ENCODE measurements around the gene ARID4A.
"Not testable (repeated sequence)": the region's sequence is repeated elsewhere in the genome, so short reads cannot be mapped to it uniquely, and the experiment has no call there.

The ARID4A gene, protein sequence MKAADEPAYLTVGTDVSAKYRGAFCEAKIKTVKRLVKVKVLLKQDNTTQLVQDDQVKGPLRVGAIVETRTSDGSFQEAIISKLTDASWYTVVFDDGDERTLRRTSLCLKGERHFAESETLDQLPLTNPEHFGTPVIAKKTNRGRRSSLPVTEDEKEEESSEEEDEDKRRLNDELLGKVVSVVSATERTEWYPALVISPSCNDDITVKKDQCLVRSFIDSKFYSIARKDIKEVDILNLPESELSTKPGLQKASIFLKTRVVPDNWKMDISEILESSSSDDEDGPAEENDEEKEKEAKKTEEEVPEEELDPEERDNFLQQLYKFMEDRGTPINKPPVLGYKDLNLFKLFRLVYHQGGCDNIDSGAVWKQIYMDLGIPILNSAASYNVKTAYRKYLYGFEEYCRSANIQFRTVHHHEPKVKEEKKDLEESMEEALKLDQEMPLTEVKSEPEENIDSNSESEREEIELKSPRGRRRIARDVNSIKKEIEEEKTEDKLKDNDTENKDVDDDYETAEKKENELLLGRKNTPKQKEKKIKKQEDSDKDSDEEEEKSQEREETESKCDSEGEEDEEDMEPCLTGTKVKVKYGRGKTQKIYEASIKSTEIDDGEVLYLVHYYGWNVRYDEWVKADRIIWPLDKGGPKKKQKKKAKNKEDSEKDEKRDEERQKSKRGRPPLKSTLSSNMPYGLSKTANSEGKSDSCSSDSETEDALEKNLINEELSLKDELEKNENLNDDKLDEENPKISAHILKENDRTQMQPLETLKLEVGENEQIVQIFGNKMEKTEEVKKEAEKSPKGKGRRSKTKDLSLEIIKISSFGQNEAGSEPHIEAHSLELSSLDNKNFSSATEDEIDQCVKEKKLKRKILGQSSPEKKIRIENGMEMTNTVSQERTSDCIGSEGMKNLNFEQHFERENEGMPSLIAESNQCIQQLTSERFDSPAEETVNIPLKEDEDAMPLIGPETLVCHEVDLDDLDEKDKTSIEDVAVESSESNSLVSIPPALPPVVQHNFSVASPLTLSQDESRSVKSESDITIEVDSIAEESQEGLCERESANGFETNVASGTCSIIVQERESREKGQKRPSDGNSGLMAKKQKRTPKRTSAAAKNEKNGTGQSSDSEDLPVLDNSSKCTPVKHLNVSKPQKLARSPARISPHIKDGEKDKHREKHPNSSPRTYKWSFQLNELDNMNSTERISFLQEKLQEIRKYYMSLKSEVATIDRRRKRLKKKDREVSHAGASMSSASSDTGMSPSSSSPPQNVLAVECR

DNA sequence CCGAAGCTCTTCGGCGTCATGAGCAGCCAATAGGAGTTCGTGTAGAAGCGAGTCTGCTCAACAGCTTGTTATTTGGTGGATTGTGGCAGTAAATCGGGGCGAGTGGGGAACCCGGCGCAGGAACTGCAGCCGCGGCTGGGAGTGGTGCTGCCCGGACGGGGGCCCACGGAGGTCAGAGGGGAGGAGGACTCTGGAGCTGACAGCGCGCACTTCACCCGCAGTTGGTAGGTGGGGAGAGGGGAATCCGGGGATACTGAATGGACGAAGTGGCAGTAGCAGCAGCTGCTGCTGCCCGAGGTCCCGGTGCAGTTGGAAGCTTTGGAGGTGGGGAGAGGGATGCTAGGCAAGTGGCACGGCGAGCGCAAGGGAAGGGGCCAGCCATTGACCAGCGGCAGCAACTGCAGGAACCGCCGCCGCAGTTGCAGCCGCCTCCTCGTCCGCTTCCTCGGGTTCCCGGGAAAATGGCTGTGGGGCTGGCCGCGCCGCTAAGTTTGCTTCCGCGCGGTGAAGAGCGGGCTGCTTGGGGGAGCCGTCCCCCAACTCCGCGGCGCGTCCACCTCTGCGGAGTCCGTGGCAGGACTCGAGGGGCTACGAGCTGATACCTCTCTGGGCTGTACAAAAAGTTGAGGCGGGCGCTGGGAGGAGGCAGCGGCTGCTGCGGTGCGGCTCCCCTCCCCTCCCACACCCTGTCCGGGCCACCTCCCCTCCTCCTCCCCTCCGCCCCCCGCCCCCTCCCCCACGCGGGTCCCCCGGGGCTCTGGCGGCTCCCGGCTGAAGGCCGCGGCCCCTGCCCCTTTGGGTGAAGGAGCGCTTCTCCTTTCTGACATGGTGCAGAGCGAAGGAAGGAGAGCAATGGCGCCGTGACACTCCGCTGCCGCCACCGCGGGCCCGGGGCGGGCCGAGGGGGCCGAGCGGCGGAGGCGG is at the start of gene ARID4A:
ARID4A (plus strand) TSS at position 79 of the 924 bp plus-strand sequence. CDS start 1,300 bp downstream, outside the sequence.
- DNase-seq = peak; percentile 80

DNA sequence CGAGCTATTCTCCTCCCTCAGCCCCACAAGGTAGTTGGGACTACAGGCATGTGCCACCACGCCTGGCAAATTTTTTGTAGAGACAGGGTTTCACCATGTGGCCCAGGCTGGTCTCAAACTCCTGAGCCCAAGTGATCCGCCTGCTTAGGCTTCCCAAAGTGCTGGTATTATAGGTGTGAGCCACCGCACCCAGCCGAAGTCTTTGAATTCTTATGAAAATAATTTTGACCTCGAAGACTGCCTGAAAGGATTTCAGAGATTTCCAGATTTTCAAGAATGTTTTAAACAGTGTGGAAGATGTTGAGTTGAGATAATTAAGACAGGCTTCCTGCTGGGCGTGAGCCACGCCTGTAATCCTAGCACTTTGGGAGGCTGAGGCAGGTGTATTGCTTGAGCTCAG is 48.7 kb upstream of the ARID4A start:
- DNase-seq = no peak

DNA sequence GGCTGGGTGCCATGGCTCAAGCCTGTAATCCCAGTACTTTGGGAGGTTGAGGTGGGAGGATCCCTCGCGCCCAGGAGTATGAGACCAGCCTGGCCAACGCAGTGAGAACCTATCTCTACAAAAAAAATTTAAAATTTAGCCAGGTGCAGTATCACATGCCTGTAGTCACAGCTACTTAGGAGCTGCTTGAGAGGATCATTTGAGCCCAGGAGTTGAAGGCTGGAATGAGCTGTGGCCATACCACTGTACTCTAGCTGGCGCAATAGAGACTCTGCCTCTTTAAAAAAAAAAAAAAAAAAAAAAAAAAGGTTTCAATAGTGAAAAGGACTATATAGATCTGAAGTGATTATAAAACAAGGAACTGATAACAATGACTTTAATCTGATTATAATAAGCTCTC is 40.2 kb upstream of the ARID4A start:
- no peak for DNase-seq

DNA sequence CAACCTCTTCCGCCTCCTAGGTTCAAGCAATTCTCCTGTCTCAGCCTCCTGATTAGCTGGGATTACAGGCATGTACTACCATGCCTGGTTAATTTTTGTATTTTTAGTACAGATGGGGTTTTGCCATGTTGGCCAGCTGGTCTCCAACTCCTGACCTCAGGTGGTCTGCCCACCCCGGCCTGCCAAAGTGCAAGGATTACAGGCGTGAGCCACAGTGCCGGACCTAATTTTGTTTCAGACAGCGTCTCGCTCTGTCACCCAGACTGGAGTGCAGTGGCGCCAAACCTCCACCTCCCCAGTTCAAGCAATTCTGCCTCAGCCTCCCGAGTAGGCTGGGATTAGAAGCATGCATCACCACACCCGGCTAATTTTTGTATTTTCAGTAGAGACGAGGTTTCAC is 36.4 kb upstream of the ARID4A start:
- not testable (repeated sequence) for DNase-seq

DNA sequence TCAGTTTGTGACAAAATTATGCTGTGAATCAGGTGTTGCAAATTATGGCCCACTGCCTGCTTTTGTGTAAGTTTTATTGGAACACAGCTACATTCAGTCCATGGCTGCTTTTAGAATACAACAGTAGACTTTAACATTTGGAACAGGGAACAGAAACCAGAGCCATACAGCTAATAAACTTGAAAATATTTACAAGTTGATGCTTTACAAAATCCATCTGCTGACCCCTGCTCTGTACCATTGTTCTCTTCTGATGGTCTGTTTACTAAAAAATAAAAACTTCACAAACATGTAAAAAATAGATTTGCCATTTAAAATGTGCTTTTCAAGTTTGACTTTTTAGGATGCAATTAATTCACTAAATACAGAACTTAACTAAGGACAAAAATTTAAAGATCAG is 33.0 kb upstream of the ARID4A start:
- DNase-seq = no peak

DNA sequence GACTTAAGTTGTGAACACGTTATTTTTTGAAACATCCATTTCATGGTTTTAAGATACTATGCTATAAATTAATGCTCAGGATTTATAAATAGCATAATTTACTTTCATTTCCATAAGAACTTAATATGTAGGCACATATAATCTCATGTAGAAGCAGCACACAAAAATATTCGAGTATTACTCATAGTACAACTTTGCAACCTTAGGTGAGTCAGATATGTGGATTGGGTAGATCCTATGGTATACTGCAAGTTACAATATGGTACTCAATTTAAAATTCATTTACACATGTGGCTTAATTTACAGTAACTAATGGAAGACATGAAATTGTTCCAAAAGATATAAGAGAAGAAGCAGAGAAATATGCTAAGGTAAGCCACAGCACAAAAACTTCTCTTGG is 27.7 kb upstream of the ARID4A start:
- DNase-seq = no peak

DNA sequence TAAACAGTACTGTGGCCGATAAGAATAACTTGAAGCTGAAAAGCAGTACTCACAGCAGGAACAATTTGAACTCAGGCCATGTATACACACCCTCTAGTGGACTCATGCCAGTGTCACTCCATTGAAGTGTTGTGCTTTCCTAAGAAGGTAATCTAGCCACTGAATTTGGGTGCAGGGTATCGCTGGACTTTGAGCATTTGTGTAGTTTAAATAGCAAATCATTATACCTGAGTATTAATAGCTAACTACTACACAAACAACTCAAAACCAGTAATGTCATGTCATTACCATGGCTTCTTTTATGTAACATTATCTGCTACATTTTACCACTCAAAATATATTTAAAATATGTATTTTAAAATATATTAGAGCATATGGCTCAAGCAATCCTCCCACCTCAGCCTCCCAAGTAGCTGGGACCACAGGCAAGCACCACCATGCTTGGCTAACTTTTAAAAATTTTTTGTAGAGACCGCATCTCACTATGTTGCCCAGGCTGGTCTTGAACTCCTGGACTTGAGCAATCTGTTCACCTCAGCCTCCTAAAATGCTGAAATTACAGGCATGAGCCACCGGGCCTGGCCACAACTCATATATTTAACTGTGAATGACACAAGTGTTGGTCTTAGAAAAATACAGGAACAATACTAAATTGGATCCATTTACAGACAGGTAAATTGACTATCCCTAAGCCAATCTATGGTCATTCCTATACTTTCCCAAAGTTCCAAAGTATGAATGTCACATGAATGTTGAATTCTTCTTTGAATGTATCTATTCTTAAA is 25.6 kb upstream of the ARID4A start:
- no peak for DNase-seq

DNA sequence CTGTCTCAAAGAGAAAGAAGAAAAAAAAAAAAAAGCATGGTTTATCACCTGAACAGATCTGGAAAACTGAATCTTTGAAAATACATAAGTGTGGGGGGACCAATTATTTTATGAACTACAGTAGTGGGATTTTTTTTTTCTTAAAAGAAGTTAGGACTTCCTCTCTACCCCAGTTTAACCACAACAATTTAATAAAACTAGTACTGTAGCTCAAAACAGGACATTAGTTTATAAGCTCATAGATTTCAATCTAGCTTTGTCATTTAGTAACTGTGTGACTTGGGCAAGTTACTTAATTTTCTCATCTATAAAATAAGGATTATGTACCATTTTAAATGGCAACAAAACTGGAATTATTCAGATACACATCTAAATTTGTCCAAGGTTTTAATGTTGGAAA is 23.5 kb upstream of the ARID4A start:
- no peak for DNase-seq

DNA sequence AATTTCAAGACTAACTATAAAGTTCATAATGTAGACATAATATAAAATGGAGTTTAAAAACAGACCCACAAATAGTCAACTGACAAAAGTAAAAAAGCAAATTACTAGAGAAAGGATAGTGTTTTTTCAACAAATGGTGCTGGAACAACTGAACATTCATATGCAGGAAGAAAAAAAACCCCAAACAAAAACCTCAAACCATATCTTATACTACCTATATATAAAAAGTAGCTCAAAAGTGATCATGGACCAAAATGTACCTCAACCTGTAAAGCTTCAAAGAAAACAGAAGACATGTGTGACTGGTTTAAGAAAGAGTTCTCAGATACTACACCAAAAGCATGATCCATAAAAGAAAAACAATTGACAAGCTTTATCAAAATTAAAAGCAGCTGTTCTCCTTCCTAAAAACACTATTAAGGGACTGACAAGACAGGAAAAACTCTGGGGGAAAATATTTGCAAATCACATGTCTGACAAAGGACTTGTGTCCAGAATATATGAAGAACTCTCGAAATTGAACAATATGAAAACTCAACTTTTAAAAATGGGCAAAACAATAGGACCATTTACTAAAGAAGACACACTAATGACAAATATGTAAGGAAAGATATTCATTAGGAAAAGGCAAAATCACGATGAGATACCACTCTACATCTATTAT is 22.7 kb upstream of the ARID4A start:
- no peak for DNase-seq

DNA sequence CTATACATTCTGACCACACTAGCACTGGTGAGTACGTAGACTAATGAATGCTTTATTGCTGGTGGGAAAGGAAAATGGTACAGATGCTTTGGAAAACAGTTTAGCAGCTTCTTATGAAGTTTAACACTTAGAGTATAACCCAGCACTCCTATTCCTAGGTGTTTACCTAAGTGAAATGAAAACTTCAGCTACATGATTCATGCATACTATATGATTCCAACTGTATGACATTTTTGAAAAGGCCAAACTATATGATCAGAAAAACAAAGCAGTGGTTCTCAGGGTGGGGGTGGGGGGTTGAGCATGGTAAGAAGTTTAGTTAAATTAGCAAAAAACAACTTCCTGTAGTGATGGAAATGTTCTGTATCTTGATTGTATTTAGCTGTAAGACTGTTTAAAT is 22.1 kb upstream of the ARID4A start:
- no peak for DNase-seq

DNA sequence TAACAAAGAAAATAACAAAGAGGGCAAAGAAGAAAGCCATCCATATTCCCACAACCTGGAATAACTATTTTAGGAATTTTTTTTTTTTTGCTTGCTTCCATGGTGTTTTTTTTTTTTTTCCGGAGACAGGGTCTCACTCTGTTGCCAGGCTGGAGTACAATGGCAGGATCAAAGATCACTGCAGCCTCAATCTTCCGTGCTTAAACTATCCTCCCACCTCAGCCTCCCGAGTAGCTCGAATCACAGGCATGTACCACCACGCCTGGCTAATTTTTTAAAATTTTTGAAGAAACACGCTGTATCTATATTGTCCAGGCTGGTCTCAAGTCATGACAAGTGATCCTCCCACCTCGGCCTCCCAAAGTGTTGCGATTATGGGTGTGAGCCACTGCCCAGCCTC is 20.2 kb upstream of the ARID4A start:
- DNase-seq = no peak

DNA sequence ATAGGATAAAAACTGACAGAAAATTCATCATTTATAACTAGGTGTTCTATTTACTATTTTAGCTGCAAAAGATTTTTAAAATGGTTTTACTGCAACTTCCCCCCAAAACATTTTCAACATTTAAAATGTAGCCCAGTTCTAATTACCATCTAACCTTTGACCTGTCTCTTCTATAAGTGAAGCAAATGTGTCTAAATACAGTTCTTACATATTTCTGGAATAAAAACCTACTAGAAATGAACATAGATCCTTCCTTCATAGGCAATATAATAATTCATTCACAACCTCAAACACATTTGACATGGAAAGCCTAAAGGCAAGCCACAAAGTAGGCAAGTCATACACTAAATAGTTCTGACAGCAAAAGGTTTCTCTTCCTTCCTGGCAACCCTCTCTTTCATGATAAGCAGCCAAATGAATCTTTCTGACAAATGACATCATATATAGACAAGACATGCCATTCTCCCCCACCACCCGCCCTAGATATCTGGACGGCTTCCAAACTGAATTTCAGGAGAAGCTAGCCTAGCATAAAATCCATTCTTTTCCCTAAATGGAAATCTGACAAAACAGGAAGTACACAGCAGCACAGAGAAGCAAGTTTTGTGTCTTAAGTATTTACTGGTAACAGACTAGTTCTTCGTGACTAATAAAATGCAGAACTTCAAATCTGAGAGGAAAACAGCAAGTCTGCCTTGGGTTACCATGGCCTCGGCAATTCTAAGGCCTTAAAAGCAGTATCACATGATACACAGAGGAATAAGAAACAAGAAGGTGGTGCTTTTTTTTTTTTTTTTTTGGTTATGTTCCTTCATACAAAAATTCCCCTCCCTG is 17.2 kb upstream of the ARID4A start:
- no peak for DNase-seq

DNA sequence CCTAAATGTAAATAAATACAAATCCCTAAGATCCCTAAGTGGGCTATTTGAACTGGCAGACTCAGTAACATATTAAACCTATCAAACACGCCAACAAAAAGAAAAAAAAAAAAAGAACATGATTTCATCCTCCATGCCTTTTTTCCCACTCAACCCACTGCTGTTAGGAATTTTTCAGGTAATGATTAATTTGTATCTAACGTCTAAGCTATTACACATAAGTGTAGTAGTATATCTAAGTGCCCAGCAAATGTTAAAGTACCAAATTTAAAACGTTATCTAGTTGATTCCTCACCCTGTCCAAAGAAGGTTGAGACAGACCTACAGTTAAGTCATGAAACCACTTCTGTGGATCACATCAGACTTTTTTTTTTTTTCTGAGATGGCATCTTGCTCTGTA is 16.4 kb upstream of the ARID4A start:
- DNase-seq = no peak

DNA sequence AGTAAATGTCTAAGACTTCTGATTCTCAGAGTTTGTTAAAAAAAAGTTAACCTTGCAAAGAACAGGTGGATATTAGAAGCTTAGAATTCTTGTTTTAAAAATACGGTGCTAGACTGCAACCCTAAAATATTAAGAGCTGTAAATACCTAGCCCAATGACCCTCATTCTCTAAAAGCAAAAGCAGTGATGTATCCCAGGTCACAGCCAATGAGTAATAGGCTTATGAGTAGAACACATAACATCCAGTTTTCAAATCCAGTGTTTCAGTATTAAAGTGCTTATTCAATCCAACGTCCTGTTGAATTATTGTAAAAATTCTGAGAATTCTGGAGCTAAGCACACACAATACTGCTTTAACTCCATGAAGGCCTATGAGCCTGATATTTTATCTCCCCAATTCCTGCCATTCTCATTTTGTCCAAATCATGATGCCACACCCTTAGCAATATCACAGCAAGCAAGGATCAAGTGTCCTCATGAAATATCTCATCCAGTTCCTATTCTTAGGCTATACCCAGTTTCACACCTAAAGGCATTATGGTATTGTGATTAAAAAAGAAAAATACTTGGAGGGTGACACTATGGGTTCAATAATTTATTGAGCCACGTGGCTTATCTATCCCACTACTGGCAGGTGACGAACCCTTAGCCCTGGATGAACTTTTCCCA is 15.3 kb upstream of the ARID4A start:
- DNase-seq = no peak

DNA sequence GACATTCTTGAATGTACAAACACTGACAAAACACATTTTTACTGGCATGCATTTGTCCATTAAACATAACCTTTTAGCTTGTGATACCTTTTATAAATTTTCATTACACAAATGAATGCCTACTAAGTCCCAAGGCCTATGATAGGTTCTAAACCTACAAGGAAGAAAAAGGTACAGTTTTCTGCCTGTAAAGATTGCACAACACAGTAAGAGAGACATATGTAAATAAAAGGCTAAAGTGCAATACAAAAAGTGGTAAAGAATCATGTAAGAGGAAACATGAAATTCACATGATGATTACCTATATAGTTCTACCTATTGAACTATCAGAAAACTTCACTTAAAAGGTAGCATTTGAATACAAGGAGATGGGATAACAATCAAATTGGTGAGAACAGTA is 14.6 kb upstream of the ARID4A start:
- DNase-seq = no peak

DNA sequence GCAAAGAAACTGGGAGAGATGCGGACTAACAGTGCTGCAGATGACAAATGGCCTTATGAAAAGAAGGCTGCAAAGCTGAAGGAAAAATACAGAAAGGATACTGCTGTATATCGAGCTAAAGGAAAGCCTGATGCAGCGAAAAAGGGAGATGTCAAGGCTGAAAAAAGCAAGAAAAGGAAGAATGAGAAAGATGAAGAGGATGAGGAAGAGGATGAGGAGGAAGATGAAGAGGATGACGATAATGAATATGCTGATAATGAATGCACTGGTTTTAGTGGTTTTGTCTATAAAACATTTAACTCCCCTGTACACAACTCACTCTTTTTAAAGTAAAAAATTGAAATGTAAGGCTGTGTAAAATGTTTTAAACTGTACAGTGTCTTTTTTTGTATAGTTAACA is 13.2 kb upstream of the ARID4A start:
- no peak for DNase-seq

DNA sequence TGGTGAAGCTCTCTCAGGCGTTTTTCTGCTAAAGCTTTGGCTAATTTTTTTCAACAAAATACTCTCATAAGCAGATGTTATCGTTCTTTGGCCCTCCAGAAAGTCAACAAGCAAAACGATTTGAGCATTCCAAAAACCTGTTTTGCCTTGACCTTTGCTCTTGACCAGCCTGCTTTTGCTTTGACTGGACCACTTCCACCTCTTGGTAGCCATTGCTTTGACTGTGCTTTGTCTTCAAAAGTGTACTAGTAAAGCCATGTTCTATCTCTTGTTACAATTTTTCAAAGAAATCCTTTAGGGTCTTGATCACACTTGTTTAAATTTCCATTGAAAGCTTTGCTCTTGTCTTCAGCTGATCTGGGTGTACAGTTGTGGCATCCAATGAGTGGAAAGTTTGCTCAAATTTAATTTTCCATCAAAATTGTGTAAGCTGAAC is 10.7 kb upstream of the ARID4A start:
- no peak for DNase-seq

DNA sequence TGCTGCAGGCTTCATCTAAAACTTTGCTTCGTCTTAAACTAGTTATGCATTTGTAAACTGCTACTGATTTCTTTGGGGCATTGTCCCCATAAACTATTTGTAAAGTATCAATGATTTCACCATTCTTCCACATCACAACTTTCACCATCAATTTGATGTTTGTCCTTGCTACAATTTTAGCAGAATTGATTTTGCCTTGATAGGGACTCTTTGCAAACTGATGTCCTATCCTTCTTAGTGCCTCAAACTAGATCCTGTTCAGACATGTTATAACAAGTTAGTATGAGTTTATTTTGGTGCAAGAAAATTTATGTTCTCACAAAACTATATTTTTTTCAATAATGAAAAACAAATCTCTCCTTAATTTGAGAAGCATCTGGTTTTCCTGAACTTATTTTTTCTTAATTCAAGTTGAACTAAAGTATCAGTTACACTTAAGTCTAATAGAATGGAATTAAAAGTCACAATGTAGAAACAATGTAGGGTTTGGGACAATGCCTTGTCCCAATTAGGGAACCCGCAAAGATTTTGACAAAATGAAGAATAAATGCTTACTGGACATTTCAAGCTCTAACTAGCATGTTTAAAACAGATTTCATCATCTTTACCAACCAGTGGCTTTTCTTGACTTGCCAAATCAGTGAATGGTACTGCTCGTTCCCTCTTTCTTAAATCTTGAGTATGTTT is 10.1 kb upstream of the ARID4A start:
- no peak for DNase-seq

DNA sequence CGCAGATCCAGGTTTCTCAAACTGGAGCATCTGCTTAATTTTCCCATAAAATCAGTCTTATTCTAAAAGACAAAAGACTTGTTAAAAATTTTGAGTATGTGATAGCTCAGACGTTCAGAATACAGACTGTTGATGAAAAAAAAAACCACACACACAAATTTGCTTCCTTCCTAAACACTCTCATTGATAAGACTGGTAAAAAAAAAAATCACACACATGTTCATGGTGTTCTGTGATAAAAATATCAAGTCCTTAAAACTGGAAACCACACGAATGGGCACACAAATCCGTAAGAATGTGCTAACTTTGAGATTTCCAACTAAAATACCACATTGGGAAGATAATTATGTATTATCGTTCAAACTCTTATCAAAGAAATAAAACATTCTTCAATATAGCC is 6.7 kb upstream of the ARID4A start:
- no peak for DNase-seq

All from activated CD8-positive, alpha-beta memory T cell treated with anti-CD3 and anti-CD28 coated beads, Interleukin-2, amount 50 U/mL, for 48 hours (primary cell).